Limb (tissue), 2 donors: ENCODE measurements around the gene CXCL3.

ENCODE experiments used
- DNase-seq, 2 donors: peaks; one replicate each; pipeline ENCODE4 v3.0.0-alpha.2; 2016; ENCODE audit errors: extremely low spot score in 2 of 2

CXCL3 gene

DNA sequence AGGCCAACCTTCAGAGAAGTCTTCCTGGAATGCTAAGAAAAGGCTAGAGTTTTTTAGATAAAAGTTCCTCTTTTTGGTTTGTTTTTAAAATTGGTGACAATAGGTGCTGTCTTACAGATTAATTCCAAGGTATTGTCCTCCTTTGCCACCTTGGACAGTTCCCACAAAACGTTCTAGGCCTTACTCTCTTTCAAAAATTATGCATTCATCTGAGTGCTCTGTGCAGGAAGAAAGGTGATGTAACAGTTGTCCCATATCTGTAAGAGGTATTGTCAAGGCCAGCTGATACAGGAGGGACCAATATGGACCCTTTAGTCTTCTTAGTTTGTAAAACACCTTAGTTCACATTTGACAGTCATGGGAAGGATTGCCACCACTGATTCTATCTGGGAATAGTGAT, 24.2 kb downstream of the CXCL3 start:
- no peak for DNase-seq

DNA sequence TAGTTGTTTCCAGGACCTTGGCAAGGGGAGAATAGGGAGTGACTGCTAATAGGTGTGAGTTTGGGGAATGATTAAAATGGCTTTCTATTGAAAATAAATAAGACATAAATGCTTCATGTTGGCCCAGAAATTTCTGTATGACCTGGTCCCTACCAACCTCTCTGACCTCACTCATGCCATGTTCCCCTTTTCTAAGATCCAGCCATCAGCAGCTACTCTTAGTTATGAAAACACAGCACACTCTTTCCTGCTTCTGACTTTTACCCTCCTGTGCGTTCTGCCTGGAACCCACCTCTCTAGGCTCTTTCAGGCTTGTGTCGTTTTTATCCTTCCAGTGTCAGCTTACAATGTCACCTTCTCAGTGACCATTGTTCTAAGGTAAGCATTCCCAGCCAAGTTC, 25.2 kb downstream of the CXCL3 start:
- DNase-seq, result no peak

DNA sequence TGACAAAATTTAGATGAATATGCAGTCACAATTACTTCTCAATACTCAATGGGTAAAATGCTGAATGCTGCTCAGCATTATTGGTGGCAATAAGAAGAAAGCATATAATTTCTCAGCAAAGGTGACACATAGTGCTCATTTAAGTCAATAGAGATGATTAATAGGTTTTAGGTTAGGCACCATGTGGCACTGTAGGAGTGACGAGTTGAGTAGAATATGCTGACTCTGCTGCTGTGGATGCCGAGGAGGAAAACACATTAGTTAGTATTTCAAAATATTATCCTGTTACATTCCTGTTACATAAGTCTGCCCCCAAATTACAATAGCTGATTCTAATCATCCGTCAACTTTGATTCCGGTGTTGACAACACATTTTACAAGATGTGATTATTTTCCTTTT, 26.4 kb downstream of the CXCL3 start:
- DNase-seq, result no peak

DNA sequence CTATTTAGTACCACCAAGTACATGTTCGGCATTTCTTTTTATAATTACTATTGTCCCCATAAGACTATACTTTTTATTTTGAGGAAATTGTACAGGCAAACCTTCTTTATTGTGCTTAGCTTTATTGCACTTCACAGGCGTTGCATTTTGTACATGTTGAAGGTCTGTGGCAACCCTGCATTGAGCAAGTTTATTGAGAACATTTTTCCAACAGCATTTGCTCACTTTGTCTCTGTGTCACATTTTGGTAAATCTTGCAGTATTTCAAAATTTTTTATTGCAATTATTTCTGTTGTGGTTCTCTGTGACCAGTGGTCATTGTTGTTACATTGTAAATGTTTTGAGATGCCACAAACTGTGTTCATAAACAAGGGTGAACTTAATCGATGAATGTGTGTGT, 29.2 kb downstream of the CXCL3 start:
- DNase-seq, result no peak

DNA sequence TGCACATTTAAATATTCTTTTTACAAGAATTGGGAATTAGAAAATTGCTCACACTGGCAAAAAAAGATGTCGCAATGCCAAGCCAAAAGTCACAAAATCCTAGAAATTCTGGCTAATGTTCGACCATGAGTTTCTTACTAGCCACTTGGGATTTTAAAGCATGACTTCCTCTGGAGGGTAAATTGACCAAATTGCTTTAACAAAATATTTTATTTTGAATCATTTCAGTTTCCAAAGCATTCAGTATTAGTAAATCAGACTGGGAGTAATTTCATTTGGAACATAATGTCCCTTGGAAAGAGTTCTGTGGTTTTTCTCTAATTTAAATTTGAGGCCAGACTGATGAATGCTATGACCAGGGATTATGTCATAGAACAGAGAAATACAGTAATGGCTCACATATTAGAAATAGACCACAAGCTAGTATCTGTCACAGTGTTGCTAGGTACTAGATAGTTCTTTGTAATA, 32.4 kb downstream of the CXCL3 start:
- no peak for DNase-seq

DNA sequence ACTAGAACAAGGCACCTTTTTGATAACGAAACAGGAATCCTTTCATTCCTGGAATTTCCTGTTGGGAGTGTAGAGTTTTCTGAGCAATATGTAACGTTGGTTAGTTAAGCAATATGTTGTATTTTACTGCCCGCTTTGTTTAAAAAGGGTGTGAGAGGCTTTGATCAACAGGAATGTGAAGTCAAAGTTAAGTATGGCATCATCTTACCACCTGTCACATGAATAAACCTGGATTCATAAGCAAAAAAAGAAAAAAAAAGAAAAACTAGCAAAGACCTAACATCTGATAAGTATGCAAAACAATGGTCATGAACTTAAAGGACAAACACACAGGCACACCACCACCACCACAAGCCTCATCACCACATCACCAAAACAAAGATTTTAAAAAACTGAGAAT, 33.0 kb downstream of the CXCL3 start:
- no peak for DNase-seq

DNA sequence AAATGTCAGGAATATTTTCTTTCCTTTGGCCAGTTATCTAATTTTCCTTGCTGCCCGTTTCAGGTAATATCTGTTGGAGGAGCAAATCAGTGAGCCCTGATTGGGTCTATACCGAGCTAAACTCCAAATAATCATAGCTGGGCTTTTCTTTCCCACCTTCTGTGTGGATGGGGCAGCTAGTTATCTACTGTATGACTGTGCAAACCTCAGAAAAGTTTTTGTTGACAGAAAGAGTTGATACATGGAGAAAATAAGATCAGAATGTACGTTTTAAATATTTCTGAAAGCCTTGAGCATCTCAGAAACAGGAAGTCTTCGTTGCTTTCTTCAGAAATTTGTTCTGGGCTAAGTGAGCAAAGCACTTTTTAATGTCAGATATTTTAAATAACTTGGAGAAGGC, 33.8 kb downstream of the CXCL3 start:
- DNase-seq, result no peak

DNA sequence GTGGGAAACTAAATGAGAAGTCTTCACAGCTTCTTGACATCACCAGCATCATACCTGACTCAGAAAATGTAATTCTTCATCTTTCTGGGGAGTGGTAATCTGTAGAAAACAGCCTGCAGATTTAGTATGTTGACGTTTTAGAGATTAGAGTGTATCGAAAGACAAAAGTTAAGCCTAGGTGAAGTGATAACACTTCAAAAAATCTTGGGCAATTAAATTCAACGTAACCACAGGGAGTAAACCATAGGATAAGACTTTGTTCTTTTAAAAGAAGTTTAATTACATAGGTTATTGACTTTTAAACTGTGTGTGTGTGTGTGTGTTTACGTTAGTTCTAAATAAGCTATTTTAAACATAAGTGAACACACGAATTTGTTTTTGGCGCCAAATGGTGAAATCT, 38.2 kb downstream of the CXCL3 start:
- DNase-seq, result no peak

DNA sequence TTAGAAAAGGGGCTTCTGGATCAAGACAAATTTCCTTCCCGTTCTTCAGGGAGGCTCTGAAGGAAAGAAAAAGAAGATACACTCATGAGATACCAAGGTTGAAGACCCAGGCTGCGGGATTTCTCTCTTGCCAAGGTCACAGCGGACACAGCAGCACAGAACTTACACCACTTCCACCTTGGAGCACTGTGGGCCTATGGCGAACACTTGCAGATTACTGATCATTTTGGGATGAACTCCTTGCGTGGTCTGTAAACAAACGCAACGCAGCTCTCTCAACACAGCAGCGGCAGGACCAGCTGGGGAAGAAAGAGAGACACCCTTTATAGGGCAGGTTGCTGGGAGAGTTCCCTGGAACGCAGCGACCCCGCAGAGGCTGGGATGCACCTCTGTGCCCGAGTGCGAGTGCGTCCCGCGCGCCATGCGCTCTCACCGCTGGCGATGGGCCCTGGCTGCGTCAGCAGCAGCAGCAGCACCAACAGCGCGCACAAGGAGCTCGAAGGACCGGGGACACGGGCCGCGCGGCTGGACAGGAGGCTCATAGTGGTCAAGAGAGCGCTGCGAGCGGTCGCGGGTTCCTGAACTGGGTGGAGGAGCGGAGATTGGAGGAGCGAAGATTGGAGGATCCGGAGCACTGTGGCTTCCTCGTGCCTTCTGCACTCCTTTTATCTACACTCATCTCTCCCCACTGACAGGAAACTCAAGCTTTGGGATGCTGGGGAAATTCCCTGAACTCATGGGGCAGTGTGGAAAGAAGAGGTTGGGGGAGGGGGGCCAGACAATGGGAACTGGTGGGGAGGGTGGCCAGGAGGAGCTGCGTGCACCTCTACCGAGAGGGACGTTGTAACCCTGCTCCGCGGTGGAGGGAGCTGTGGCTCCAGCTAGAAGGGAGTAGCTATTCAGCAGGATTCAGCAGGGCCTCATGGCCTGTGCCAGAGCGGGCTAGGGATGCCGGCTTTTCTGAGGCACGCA, 40.2 kb downstream of the CXCL3 start, which contains the start of gene CXCL5:
CXCL5 (minus strand) TSS at position 638 of the 972 bp plus-strand sequence; CDS start at position 542, 96 bp downstream.
- DNase-seq, result peak; percentile 5 to 56

DNA sequence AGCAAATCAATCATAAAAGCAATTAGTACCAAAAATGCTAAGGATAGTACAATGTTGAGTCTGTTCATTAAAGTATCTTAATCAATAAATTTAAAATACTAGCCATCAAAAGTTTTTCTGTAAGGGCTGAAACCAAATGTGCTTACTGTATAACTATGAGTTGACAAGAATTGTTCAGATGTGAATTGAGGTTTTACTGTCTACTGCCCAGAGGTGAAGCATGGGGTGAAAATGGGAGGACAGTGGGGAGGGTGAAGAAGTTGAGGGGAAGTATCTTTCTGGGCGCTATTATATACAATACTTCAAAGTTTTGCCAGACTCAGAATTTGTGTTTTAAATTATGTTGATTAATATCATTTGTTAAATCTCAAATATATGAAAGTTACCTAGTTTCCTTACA, 46.4 kb downstream of the CXCL3 start:
- DNase-seq, result no peak

DNA sequence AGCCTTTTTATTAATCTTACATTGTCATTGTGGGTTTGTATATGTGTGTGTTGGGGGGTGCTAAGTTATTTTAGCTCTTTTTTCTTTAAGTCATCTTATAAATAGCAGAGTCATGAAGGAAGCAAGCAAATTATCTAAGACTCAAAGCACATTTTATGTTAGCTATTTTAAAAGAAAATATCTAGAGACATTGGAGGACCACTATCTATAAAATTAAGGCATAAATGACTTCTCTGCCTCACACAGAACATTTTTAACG, 46.8 kb downstream of the CXCL3 start:
- no peak for DNase-seq

DNA sequence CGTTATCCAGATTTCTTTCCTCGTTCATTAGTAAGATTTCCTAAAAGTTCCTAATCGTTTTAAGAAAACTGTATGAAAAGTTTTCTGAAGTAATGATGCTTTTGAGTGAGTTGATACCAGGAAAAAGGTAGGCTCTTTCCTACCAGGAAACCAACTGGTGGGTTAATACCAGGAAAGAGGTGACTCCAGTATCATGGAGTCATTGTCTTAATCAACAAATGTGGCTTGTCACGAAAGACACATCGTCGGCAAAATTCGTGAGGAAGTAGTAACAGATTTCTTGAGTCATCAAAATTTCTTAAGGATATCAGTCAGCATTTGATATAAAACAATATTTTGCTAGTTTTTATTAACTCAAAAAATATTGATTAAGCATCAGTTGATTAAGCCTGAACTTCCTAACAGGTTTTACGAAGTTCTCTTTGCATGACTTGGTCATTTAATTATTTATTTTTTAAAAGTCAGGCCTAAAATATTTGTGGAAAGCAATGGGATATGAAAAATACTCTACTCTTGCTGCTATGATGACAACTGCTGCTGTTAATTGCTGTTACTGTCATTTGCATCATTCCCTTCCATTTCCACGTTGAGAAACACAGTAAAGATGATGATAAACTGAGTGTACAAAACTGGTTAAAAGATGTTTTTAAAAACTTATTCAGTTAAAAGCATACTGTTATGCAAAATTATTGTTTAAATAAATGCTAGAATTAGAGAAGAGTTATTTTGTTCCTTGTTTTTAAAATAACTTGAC, 47.3 kb downstream of the CXCL3 start:
- DNase-seq, result no peak

DNA sequence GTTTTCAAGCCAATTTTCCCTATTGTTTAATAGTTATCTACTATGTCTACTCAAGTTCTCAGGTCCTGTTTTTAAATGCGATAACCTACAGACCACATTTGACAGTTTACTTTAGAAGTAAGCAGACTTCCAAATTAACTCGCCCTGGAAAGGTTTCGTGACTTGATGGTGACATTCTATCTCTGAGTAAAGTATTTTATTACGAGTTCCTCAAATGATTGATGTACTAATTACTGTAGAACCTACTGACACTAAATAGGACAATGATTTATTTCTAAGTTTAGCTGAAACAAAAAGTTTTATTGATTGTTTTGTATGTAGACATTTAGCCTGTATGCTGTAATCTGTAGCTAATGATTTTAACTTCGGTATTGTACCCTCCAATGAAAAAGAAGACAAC, 48.6 kb downstream of the CXCL3 start:
- DNase-seq, result no peak

DNA sequence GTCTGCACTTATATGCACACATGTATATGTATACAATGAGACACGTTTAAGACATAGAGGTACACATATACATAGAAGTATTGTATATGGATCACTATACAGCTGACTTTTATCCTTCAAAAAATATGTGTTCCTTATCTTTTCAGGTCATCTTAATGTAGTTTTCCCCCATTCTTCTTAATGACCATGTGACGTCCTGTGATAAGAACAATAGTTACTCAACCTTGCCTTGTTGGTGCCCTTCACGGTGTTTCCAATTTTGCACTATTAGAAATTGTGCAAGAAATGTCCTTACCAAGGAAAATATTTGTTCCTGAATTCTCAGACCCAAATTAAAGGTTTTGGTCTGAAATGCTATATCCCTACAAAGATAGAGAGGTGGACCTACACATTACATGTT, 49.5 kb downstream of the CXCL3 start:
- DNase-seq, result no peak

DNA sequence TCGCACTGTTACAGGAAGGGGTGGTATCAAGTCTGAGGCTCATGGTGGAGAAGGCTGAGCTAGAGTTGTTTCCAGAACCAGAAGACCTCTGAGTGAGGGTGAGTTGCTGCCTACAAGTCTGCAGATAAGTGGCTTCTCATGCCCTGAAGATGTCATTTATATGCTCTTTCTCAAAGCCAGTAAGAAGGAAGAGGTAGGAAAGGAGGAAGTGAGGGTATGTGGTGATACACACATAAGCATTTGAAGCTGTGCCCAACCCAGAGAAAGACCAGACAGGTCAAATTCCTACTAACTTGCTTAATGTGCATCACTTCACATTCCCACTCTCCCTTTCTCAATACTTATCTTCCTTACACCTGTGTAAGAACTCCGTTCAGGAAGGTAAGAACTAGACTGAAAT, 50.4 kb downstream of the CXCL3 start, which contains the start of gene PPBP:
PPBP (minus strand) TSS at position 130 of the 400 bp plus-strand sequence; CDS start at position 43, 87 bp downstream.
- DNase-seq, result no peak
